ENCODE results near the gene ZNF407.

GRCh38 chr18:74861154-74861553 lies 263.5 kb downstream of the ZNF407 start:
- TF ChIP-seq CTCF (IDR thresholded peaks at IDR 0.05; ENCODE audit: insufficient read depth, low read length, poor library complexity, severe bottlenecking) (no peak), EZH2phosphoT487 (conservative IDR thresholded peaks at IDR 0.05; ENCODE audit: low read length) (no peak)
